NCI-H2029 treated with DMSO at 0.1 percent for 48 hours (cell line): ENCODE data around the gene SLC35F3.

Experiments
- DNase-seq: peaks from one replicate; lab custom pipeline; 2025; lab: John Stamatoyannopoulos, UW

Gene SLC35F3

DNA sequence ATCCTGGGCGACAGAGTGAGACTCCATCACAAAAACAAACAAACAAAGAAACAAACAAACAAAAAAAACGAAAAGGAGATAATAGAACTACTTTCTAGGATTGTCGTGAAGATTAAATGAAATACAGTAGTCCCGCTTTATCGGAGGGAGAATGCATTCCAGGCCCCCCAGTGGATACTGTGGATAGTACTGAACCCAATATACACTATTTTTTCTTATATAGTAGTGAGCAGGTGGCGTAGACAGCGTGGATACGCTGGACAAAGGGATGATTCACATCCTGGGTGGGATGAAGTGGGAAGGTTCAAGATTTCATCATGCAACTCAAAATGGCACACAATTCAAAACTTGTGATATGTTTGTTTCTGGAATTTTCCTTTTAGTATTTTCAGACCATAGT lies 8.0 kb downstream of the SLC35F3 start:
- no peak for DNase-seq

GRCh38 chr1:233912909-233913308 lies 8.4 kb downstream of the SLC35F3 start:
- DNase-seq = no peak

DNA sequence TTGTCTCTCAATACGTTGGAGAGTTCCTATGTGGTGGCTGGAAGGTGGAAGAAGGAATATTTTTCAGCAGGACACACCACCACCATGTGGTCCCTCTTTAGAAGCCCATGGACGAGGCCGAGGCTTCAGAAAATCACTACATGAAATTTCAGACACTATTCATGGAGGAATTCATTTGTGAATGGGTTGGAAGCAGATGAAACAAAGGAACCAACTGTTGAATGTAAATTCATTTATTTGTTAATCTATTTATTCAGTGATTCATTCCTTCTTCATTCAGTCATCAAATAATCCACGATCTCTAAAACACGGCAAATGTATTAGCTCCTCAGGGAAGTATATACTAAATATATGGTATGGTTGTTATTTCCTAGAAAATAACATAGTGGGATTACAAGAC lies 12.2 kb downstream of the SLC35F3 start:
- no peak for DNase-seq

DNA sequence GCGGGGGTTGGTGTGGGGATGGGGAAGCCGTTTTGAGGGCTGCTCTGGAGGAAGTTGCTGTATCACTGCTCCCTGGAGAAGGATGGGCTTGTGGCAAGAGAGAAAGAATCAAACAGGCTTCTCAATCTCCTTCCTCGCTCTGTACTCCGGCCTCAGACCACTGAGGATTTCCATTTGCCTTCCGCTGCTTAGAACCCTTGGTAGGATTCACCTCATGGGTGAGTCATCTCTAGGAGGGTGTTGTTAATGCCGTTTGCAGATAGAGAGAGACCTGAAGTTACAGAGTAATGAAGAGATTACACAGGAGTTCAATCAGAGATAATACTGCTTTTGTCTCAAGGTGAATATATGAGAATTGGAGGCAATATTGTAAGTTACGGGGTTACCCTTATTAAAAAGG lies 15.3 kb downstream of the SLC35F3 start:
- no peak for DNase-seq

DNA sequence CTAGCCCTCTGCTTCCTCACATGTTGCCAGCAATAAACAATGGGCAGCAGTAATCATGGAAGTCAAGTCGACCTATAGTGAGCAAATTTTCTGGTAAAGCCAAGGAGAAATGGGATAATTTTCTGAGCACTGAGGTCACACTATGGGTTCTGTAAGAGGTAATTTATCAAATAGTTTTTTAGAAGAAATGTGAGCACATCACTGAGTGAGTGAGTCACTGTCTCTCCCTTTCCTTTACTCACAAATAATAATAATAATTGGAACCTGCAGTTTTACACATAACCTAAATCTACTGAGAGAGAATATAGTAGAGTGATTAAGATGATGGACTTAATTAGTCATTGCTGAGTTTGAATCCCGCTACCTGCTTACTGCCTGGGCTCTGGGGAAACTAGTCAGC lies 23.6 kb downstream of the SLC35F3 start:
- DNase-seq = no peak

- DNase-seq = no peak
These were observed 28.9 kb downstream of the SLC35F3 start for GRCh38 chr1:233933339-233933738.

DNA sequence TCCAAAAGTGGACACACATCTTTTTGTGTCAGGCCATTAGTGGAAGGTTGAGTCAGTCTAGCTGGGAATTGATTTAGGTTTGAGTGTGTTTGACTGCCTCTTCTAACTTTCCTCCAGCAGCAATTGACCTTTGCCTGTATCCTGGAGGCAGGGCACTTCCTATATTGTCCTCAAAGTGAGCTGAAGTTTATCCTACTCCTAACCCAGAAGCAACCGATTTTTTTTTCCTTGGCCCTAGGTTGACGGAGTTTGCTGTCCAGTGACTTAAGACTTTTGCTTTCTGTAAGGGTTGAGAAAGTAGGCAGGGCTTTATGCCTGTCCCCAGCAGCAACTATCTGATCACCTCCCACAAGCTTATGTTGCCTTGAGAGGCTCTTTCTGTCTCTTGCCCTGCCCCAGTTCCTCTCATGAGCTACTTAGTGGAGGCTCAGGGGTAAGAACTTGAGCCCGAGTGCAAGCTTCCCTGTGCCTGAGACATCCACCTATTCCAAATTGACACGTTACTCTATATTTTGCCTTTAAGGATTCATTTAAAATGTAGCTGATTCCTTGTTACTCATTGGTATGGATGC lies 30.9 kb downstream of the SLC35F3 start:
- DNase-seq = no peak

DNA sequence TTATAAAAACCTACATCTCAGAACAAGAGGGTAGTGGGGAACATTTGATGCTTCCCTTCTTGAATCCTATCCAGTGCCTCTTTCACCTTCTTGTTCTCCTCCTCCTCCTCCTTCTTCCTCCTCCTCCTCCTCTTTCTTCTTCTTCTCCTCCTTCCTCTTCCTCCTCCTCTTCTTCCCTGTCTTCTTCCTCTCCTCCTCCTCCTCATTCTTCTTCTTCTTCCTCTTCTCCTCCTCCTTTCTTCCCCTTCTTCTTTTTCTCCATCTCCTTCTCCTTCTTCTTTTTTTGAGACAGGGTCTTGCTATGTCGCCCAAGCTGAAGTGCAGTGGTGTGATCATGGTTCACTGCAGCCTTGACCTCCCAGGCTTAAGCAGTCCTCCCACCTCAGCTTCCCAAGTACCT lies 31.9 kb downstream of the SLC35F3 start:
- no peak for DNase-seq

GRCh38 chr1:233936842-233937241 lies 32.4 kb downstream of the SLC35F3 start:
- DNase-seq = no peak

DNA sequence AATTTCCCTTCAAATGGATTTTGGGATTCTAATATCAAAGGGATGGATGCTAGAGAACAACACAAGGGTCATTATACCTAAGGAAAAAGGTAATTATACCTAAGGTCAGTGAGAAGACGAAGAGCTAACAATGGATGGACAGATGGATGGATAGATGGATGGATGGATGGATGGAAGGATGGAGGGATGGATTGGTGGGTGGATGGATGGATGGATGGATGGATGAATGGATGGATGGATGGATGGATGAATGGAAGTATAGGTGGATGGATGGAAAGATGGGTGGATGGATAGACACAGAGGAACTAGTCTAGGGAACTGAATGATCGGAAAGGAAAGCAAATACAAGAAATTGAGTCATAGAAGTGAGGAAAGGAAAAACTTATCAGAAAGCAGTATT lies 34.0 kb downstream of the SLC35F3 start:
- no peak for DNase-seq

GRCh38 chr1:233939451-233939850 lies 35.0 kb downstream of the SLC35F3 start:
- DNase-seq = no peak

DNA sequence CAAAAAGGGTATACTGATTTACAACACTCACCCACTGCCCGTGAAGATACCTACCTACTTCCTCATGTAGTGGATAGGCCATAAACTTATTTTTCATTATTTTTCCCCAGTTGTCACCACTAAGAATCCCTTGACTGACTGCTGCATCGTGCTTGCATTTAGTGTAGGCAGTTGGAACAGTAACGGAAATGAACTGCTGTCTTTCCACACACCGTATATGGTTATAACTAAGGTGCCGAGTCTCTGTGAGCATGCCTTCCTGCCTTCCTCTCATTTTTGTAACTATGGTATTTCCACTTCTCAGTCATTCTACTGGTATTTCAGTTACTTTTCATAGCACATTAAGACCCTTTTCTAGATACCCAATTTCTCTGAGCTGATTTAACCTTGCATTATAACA lies 36.4 kb downstream of the SLC35F3 start:
- no peak for DNase-seq

- DNase-seq = no peak
These were observed 40.1 kb downstream of the SLC35F3 start for GRCh38 chr1:233944601-233945000.

- DNase-seq = no peak
These were observed 41.1 kb downstream of the SLC35F3 start for GRCh38 chr1:233945573-233945972.

GRCh38 chr1:233945979-233946378 lies 41.5 kb downstream of the SLC35F3 start:
- no peak for DNase-seq

DNA sequence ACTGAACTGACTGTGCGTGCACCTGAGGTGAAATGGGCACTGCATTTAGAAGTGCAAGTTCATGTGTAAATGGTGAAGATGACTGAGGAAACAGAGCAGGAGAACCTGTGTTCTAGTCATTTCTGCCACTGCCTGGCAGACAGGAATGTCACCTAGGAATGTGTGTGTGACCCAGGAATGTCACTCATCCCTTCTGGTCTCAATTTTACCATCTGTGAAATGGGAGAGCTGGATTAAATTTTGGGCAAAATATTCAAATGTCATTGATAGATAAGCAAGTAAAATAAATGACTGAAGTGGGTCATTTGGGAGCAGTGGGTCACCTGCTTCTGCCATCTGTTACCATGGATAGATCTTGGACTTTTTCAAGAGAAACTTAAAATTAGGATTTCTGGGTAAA lies 42.2 kb downstream of the SLC35F3 start:
- DNase-seq = no peak

GRCh38 chr1:233951804-233952203 lies 47.3 kb downstream of the SLC35F3 start:
- no peak for DNase-seq

DNA sequence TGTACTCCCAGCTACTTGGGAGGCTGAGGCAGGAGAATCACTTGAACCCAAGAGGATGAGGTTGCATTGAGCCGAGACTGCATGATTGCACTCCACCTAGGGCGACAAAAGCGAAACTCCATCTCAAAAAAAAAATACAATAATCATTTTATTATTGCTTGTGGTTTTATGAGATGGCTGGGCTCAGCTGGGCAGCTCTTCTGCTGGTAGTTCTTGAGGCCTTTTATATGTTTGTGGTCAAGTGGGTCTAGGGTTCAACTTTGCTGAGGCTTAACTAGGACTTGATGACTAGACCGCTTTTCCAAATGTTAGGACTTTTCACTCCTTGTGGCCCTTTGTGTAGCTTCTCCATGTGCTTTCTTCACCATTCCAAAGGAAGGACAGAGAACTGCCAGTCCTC lies 53.2 kb downstream of the SLC35F3 start:
- DNase-seq = no peak

DNA sequence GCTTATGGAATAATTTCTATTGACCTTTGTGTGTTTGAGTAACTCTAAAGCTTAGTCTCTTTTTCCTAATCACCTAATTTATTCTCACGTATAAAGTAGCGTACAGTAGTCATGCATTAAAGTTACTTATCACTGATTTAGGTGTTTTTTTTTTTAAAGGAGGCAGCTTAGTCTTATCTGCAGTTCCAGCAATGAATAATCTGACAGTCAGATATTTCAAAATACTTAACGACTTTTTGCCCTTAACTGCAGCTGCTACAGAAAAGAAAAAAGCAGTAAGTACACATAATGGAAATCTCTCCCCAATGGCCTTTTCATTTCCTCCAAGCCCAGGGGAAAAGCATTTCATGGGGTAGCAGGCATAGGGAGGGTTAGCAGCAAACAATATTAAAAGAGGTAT lies 54.6 kb downstream of the SLC35F3 start:
- no peak for DNase-seq

GRCh38 chr1:233959971-233960370 lies 55.5 kb downstream of the SLC35F3 start:
- no peak for DNase-seq

DNA sequence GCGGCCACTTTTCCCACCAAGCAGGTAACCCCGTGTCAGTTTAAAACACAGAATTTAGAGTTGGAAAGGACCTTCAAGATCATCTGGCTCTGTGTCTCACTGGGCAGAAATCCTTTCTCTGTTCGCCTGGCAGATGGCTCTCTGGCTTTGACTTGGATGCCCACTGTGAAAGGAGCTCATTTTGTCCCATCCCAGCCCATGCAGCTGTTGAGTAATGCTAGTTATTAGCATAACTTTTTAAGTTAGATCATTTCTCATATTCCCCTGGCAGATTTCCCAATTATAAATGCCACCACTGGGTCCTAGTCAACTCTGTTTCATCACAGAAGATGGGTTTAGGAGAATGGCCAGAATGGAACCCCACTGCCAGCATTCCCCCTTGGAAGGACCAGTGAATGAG lies 55.9 kb downstream of the SLC35F3 start:
- no peak for DNase-seq

DNA sequence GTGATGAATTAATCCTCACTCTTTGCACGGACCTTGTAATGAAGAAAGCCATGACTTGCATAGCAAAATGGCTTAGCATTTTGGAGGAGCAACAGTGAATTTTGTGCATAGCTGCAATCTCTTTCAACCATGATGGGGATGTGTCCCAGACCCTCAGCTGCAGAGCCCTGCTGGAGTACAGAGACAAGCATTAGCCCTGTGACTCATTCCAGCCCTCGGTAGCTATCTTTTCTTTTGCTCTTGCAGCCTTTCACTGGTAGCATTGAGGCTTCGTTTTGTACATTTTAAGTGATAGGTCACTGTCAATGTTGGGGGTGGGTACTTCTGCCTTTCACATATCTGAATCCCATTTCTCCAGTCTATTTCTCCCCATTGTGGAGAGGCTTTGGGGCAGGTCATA lies 58.4 kb downstream of the SLC35F3 start:
- no peak for DNase-seq

- DNase-seq = no peak
These were observed 61.4 kb downstream of the SLC35F3 start for GRCh38 chr1:233965856-233966255.

- no peak for DNase-seq
These were observed 67.3 kb downstream of the SLC35F3 start for GRCh38 chr1:233971753-233972152.

DNA sequence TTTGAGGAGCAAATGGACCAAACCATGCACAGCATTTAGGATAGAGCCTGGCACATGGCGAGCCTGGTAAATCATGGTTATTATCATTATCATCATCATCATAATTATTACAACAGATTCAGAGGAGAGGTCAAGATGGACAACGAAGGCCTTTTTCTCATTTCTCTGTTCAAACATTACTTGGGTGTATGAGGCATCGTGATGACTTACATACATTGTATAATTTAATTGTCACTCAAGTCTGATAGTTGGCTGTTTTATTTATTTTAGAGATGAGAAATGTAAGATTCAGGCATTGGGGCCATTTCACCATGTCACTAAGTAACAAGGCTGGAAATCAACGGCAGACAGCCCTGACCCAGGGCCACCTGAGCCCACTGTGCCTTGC lies 68.1 kb downstream of the SLC35F3 start:
- DNase-seq = no peak
